HG03060 (cell line): ENCODE results near the gene PTPN12.
"Not testable (repeated sequence)": the region's sequence is repeated elsewhere in the genome, so short reads cannot be mapped to it uniquely, and the experiment has no call there.

ENCODE experiments used
- ATAC-seq: cut with Tn5 transposase; IDR thresholded peaks from one replicate; pipeline ENCODE4 v1.9.1; 2021; ENCODE audit warnings: low read depth, moderate number of reproducible peaks; ENCODE audit not compliant: unreplicated experiment

PTPN12 gene

GRCh38 chr7:77537778-77538280, 734 bp downstream of the PTPN12 start:
- ATAC-seq: no peak

- ATAC-seq: no peak
Observed at GRCh38 chr7:77538281-77539212, 1.5 kb downstream of the PTPN12 start.

- no peak for ATAC-seq
Observed at GRCh38 chr7:77540402-77540822, 3.3 kb downstream of the PTPN12 start.

GRCh38 chr7:77540993-77541392, 3.9 kb downstream of the PTPN12 start:
- ATAC-seq: not testable (repeated sequence)

- no peak for ATAC-seq
Observed at GRCh38 chr7:77542409-77542808, 5.3 kb downstream of the PTPN12 start.

GRCh38 chr7:77542895-77543294, 5.8 kb downstream of the PTPN12 start:
- ATAC-seq: no peak

- ATAC-seq: no peak
Observed at GRCh38 chr7:77543910-77544309, 6.8 kb downstream of the PTPN12 start.

GRCh38 chr7:77544518-77544917, 7.4 kb downstream of the PTPN12 start:
- no peak for ATAC-seq

GRCh38 chr7:77548206-77548605, 11.1 kb downstream of the PTPN12 start:
- ATAC-seq: no peak

GRCh38 chr7:77549106-77549870, 12.2 kb downstream of the PTPN12 start:
- ATAC-seq: no peak

GRCh38 chr7:77550586-77550985, 13.5 kb downstream of the PTPN12 start:
- ATAC-seq: no peak

- no peak for ATAC-seq
Observed at GRCh38 chr7:77553123-77553522, 16.0 kb downstream of the PTPN12 start.

GRCh38 chr7:77558284-77558967, 21.3 kb downstream of the PTPN12 start:
- no peak for ATAC-seq

- no peak for ATAC-seq
Observed at GRCh38 chr7:77561352-77561751, 24.3 kb downstream of the PTPN12 start.

GRCh38 chr7:77563275-77563674, 26.2 kb downstream of the PTPN12 start:
- ATAC-seq: no peak

- no peak for ATAC-seq
Observed at GRCh38 chr7:77565917-77566316, 28.8 kb downstream of the PTPN12 start.

- no peak for ATAC-seq
Observed at GRCh38 chr7:77566421-77566820, 29.3 kb downstream of the PTPN12 start.

GRCh38 chr7:77569514-77570232, 32.6 kb downstream of the PTPN12 start:
- no peak for ATAC-seq

- ATAC-seq: no peak
Observed at GRCh38 chr7:77570330-77571011, 33.4 kb downstream of the PTPN12 start.

GRCh38 chr7:77571801-77572200, 34.7 kb downstream of the PTPN12 start:
- no peak for ATAC-seq
